ENCODE data around the gene OLFM1. TPM values are rescaled to one million over a fixed set of nuclear protein-coding genes. Genes with fewer than 3 reads are reported as not detected.

OLFM1 gene
- total RNA-seq, 1 donor = 0.81 TPM

DNA sequence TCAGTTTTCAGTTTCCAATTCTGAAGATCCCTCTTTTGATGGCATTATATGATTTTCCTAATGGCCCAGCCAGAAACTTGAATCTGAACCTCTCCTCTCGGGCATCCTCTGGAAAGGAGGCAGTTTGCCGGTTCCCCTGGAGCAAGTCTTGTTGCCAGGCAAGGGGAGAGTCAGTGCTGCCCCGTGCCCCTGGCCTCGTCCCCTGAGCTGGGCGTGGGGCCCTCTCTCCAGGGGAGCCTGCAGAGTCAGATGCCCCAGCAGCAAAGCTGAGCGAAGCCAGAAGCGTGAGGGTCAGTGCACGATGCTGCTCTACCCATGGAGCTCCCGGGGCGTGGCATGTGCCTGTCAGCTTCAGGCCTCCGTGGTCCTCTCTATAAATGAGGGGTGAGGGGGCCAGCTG is 14.0 kb downstream of the OLFM1 start:
- no peak overlapping the region for H3K4me3 ChIP-seq (ENCODE audit: low read depth, low read length)
- no peak for DNase-seq (ENCODE audit: low read depth)
- TF ChIP-seq, protein P1, sequence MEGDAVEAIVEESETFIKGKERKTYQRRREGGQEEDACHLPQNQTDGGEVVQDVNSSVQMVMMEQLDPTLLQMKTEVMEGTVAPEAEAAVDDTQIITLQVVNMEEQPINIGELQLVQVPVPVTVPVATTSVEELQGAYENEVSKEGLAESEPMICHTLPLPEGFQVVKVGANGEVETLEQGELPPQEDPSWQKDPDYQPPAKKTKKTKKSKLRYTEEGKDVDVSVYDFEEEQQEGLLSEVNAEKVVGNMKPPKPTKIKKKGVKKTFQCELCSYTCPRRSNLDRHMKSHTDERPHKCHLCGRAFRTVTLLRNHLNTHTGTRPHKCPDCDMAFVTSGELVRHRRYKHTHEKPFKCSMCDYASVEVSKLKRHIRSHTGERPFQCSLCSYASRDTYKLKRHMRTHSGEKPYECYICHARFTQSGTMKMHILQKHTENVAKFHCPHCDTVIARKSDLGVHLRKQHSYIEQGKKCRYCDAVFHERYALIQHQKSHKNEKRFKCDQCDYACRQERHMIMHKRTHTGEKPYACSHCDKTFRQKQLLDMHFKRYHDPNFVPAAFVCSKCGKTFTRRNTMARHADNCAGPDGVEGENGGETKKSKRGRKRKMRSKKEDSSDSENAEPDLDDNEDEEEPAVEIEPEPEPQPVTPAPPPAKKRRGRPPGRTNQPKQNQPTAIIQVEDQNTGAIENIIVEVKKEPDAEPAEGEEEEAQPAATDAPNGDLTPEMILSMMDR (IDR thresholded peaks at IDR 0.05; ENCODE audit: insufficient read depth, low read length) = no peak

DNA sequence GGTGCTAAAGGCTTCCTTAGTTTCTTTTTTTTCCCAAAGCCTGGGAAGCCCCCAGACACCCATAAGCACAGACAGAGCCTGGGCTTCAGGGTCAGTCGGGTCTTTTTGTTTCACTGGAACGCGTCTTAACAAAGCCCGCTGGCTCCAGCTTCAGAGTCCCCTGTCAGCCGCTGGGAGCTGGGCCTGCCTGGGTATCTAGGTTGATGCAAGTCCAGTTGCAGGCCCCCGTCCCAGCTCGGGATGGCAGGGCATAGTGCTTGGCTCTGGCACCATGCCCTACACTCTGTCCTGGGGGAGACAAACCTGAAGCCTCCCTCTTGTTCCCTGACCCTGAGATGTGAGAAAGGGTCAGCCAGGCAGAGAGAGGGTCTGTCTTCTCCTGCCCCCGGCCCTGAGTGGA is 14.5 kb downstream of the OLFM1 start:
- no peak overlapping the region for H3K4me3 ChIP-seq (ENCODE audit: low read depth, low read length)
- DNase-seq (ENCODE audit: low read depth) = no peak
- TF ChIP-seq, protein P1 (IDR thresholded peaks at IDR 0.05; ENCODE audit: insufficient read depth, low read length) = no peak

DNA sequence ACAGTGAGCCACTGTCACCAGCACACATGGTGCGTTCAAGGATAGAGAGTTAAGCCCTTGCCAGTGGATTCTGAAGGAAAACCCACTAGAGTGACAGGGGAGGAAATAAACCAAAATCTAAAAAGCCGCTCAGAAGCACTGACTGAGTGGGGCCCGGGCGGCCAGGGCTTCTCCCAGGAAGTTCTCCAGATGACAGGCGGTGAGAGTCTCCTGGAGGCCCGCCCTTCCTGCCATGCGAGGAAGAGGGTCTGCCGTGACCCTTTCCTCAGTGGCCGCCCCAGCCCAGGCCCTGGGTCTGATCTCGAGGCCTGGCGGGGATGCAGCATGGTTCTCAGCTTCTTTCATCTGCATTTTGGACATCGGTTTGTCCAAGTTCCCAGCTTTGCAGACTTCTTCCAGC is 14.9 kb downstream of the OLFM1 start:
- TF ChIP-seq, protein P1 (IDR thresholded peaks at IDR 0.05; ENCODE audit: insufficient read depth, low read length) = no peak
- no peak overlapping the region for H3K4me3 ChIP-seq (ENCODE audit: low read depth, low read length)
- no peak for DNase-seq (ENCODE audit: low read depth)

DNA sequence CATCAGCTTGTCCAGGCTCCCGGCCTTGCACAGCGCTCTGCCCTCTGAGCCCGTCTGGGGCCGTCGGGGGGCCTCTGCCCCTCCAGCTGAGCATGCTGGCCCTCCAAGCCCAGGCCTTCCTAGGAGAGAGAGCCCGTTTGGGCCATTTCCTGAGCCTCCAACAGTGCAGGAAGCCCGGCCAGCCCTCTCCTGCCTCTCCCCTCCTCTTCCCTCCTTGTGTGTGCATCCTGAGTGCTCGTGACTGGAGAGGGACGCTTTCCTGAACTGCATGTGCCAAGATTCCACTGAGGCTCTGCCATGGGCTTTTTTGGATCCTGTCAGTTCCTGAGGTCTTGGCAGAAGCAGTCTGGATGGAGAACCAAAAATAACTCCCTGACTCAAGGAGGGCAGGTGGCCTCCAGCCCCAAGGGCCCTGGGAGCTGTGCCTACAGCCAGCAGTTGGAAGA is 15.6 kb downstream of the OLFM1 start:
- DNase-seq (ENCODE audit: low read depth) = peak; percentile 10
- TF ChIP-seq, protein P1 (IDR thresholded peaks at IDR 0.05; ENCODE audit: insufficient read depth, low read length) = no peak
- no peak overlapping the region for H3K4me3 ChIP-seq (ENCODE audit: low read depth, low read length)

DNA sequence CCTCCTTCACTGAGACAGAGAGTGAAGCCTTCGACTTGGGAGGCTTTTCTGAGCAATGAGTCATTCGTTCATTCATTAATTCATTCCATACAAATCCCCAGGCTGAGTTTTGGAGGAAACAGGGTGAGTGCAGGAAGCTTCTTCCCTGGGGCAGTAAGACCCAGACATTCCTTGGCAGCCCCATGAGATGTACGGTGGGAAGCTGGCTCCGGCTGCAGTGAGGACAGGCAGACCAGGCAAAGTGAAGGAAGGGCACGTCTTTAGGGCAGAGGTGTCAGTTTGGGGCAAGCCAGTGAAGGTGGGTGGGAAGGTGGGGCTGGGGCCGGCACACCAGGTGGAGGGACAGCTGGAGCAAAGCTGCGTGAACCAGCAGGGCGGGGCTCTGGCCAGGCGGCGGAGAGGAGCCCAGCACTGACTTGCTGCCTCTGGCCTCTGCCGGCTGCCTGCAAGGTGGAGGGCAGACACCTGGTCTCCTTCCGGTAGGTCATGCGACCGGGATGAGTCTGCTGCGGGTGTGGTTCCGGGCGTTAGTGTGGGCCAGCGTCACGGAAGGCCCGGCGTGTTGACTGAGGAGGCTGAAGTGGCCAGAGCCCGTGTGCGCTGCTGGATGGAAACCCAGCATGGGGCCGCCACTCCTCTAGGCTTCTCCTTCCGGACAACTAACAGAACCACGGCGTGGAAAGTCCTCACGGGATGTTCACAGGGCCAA is 16.6 kb downstream of the OLFM1 start:
- TF ChIP-seq, protein P1 (IDR thresholded peaks at IDR 0.05; ENCODE audit: insufficient read depth, low read length) = no peak
- DNase-seq (ENCODE audit: low read depth) = no peak
- no peak overlapping the region for H3K4me3 ChIP-seq (ENCODE audit: low read depth, low read length)

DNA sequence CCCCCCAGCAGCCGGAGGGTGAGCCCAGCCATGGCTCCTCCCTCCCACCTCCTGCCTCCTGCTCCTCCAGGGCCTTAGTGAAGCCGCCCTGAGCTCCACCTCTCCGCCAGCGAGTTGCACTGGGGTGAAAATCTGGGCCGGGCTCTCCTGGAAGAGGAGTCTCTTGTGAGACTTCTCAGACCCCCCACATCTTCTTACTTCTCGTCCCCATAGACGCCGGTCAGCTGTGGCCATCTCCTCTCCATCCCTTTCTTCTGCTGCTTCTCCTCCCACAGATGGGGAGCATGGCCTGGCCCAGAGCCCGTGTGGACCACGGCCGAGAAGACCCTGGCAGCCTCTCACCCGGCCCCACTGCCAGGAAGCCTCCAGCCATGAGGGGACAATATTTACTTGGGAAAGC is 17.3 kb downstream of the OLFM1 start:
- H3K4me3 ChIP-seq (ENCODE audit: low read depth, low read length) = no peak overlapping the region
- no peak for DNase-seq (ENCODE audit: low read depth)
- TF ChIP-seq, protein P1 (IDR thresholded peaks at IDR 0.05; ENCODE audit: insufficient read depth, low read length) = no peak
